Glomerular visceral epithelial cell (primary cell): ENCODE data around the gene ZNF471.

Experiments
- DNase-seq: peaks from one replicate; pipeline ENCODE4 v3.0.0-alpha.2; 2016; ENCODE audit errors: extremely low spot score

ZNF471 gene

GRCh38 chr19:56573914-56574313, 66.3 kb downstream of the ZNF471 start:
- no peak for DNase-seq

DNA sequence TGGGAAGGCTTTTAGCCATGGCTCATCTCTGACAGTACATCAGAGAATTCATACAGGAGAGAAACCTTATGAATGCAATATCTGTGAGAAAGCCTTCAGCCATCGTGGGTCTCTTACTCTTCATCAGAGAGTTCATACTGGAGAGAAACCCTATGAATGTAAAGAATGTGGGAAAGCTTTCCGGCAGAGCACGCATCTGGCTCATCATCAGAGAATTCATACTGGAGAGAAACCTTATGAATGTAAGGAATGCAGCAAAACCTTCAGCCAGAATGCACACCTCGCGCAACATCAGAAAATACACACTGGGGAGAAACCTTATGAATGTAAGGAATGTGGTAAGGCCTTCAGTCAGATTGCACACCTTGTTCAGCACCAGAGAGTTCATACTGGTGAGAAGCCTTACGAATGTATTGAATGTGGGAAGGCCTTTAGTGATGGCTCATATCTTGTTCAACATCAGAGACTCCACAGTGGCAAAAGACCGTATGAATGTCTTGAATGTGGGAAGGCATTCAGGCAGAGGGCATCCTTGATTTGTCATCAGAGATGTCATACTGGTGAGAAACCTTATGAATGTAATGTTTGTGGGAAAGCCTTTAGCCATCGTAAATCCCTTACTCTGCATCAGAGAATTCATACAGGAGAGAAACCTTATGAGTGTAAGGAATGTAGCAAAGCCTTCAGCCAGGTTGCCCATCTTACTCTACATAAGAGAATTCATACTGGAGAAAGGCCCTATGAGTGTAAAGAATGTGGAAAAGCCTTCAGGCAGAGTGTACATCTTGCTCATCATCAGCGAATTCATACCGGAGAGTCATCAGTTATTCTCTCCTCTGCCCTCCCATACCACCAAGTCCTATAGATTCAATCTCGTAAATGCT, 70.3 kb downstream of the ZNF471 start:
- DNase-seq: no peak
